ENCODE measurements around the gene ZFP3.
"Not testable (repeated sequence)": the region's sequence is repeated elsewhere in the genome, so short reads cannot be mapped to it uniquely, and the experiment has no call there.

Gene ZFP3

DNA sequence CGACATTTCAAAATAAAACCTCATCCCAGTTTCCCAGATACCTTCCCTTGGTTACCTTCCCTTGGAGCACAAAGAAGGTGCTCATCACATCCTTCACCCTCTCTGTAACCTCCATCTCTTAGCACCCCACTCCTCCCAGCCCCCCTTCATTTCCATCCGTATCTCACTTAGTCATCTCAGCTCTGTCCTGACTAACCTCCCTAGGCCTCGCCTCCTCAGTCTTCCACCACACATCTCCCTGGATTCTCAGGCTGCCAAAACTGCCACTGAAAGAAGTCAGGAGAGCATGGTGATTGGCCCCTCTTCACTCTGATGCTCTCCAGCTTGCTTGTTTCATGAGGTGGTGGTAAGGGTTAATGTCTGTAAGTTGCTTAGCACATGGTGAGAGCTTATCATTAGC is 2.3 kb downstream of the ZFP3 start:
- no peak for DNase-seq

DNA sequence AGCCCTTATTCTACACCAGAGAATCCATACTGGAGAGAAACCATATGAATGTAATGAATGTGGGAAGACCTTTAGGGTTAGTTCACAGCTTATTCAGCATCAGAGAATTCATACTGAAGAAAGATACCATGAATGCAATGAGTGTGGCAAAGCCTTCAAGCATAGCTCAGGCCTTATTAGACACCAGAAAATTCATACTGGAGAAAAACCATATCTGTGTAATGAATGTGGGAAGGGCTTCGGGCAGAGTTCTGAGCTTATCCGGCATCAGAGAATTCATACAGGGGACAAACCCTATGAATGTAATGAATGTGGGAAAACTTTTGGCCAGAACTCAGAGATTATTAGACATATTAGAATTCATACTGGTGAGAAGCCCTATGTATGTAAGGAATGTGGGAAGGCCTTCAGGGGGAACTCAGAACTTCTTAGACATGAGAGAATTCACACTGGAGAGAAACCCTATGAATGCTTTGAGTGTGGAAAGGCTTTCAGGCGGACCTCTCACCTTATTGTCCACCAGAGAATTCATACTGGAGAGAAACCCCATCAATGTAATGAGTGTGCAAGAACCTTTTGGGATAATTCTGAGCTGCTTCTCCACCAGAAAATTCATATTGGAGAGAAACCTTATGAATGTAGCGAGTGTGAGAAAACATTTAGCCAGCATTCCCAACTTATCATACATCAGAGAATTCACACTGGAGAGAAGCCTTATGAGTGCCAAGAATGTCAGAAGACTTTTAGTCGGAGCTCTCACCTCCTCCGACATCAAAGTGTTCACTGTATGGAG is 14.1 kb downstream of the ZFP3 start:
- no peak for DNase-seq

DNA sequence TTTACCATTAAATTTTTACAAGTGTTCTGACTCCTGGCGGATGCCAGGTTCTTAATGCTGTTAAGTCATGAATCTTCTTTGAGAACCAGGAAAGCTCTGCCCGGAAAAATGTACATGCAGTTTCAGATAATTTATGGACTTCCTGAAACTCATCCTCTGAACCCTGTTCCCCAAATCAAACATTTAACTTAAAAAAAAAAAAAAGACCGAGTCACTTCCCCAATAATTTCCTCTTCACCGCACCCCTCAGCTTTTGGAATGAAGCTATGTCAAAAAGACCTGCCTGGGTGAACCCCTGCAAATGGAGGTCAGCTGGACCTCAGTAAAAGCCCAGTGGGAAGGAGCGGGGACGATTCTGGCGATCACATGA is 18.4 kb downstream of the ZFP3 start:
- no peak for DNase-seq

DNA sequence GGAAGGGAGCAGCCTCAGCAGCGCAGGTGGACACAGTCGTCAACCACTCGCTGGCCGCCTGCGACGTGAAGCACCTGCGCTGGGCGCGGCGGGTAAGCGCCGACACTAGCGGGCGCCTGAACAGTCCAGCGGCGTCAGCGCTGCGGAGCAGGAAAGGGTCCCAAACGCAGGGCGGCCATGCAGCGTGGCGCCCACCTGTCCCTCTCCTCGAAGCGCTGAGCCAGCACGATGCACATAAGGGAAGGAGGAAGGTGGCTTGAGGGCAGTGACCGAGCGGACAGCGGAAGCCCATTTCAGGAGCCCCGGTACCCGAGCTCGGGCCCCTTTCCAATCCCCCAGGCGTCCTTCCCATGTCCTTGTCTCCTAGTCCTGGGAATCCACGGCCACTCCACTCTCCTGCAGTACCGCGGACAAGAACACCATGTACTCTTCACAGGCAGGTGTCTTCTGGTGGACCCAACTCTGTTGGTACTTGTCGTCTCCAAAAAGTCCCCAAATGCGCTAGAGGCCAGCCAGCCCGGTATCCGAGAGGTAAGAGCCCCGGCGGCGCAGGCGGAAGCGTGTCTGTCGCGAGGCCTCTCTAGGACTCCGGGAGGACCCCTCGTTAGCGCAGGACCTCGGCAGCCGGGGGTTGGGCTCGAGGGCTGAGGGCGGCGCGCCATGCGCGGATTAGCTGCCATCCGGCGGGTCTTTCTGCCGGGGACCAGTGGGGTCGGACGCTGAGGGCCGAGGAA is 19.0 kb downstream of the ZFP3 start:
- DNase-seq: no peak

DNA sequence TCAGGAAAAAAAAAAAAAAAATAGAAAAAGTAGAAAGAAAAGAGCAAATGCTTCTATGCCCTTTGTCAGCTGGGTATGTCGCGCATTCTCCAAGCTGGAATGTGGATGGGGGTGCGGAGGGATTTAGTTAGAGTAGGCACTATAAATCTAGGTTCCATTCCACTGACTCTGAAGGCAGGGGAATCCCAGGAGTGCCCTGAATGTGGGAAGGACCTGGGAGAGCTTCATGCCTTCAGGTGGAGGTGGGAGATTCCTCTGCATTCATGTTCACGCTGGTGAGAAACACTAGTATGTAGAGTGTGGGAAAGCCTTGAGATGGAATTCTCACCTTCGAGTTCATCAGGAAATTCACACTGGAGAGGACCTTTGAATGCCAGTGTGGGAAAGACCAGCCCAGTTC is 21.0 kb downstream of the ZFP3 start:
- no peak for DNase-seq

DNA sequence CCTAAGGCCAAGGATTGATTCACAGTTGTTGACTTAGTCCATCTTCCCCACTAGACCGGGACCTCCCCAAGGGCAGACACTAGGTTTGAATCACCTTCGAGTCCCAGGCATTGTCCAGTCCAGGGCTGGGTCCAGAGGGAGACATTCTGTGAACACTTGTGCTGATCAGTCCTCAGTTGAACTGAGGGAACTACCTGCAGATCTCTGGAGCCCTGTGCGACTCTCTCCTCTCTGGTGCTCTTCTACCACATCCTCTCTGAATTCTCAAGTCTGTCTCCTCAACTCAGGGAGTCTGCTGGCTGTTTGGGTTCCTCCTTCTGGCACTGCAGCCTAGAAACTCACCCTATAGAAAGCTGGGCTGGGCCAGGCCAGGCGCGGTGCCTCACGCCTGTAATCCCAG is 22.6 kb downstream of the ZFP3 start:
- no peak for DNase-seq

DNA sequence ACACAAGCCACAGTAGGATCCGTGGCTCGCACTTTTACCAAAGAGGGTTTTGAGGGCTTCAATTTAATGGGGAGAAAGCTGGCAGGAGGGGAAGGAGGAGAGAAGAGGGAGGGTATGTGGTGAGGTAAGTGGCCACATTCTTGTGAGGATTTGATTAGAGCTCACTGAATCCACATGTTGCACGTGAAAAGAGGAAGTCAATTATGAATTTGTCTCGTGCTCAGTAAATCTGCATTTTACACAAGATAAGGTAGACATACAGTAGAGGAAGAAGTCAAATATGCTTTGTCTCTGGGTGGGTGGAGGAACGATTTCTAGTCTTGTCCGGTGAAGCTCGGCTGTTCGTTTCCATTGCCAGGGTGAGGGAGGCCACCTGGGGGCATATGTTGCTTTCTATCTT is 32.5 kb downstream of the ZFP3 start:
- no peak for DNase-seq

DNA sequence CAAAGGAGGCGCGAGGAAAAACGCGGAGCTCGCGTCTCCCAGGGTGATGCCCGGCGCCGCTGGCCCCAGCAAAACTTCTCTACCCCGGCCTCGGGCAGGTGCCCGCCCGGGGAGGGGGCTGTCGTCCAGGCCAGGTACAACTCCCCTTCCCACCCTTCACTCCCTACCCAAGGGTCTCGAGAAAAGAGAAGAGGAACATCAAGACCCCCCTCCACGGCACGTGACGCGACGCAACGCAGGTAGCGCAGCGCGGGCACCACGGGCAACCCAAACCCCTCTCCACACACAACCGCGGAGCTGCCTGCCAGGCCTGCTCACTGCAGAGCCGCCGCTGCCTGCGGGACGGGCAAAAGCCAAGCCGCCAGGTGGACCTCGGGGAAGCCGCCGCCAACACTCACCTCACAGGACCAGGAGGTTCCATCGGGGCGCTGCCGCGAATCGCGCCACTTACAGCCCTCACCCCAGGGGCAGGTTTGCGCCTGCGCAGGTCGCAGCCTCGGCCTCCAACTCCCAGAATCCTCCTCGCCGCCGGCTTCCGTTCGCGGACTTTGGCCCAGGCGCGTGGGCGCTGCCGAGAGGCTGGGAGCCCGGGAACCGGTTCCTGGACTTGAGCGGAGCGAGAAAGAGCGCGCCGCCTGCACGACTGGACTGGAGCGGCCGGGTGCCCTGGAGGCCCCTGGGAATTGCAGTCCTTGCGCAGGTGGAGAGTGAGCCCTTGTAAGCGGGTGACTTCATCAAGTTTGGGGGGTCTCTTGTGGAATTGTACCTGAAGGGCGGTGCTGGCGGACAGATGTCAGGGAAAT is 33.3 kb downstream of the ZFP3 start, which contains the start of gene ZNF232:
ZNF232 (minus strand) TSS at position 477 of the 803 bp plus-strand sequence; CDS start at position 421, 56 bp downstream.
- peak; percentile 90 for DNase-seq

DNA sequence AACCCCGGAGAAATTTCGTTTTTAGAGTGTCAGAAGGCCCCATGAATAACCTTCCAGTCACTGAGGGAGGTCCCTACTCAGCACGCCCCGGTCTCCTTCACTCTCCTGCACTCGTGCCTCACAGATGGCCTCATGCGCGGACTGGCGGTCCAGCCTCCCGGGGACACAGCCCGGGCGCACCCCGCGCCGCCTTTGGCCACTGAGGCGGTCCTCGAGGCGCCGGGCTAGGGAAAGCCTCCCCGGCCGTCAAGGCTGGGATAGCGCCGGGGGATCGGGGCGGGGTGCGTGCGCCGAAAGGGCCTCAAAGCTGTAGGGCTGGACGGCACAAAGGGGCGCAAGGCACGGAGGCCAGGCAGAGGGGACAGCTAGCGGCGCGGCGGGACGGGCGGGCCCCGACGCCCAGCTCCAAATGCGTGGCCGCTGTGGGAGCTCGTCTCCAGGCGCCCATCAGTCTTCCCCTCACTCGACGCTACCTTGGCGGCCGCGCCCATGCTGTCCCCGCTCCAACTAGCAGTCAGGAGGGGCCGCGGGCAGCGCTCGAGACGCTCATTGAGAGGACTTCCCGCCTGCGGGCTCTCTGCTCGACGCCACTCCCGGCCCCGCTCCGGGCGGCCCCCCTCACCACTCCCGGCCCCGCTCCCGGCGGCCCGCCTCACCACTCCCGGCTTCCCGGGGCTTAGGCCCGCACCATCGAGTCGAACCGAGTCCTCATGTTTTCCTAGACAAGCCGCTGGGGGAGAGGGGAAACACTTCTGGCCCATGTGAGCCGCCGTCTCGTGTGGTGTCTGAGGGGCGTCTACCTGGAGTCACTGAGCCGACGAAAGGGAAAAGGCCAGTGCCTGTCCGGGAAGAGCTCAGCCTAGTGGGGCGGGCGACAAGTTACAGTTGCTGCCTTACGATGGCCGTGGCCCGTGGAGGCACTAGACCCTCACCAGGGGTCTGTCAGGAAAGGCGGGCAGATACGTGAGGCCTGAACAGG is 37.7 kb downstream of the ZFP3 start, which contains the start of gene USP6:
USP6 (plus strand) TSS at position 360 of the 979 bp plus-strand sequence. CDS start 14,336 bp downstream, outside the sequence.
- DNase-seq: no peak

DNA sequence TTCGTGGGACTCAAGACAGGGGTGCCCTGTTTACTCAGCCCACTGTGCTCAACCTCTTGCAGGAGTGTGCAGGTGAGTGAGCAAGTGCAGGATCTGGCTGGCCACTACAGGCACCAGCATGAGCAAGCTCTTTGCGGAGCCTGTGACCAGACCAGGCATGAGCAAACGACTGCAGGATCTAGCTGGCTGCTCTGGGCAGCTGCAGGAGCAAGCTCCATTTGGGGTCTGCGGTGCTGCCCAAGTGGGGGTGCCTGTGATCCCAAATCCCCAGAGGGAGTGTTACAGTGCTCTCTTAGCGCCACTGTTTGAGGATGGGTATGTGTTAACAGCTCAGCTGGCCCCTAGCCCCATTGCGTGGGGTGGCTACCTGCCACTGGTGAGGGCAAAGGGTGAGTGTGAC is 40.0 kb downstream of the ZFP3 start:
- DNase-seq: no peak

DNA sequence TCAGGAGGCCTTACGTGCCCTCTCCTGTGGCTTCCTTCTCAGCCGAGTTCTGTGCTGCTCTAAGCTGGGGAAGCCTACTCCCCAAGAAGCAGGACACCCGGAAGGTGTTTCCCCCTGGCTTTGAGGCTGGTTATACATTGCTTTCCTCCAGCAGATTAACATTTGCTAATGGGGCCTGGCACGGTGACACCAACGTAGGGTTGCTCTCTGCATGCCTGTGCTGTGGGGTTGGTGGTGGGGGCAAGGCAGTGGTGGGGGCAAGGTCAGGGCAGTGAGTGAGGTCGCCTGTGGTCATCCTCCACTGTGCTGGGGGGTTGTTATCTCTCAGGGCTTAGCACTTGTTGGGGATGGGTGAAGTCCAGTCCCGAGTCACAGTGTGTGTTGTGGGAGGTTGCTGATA is 41.8 kb downstream of the ZFP3 start:
- no peak for DNase-seq

DNA sequence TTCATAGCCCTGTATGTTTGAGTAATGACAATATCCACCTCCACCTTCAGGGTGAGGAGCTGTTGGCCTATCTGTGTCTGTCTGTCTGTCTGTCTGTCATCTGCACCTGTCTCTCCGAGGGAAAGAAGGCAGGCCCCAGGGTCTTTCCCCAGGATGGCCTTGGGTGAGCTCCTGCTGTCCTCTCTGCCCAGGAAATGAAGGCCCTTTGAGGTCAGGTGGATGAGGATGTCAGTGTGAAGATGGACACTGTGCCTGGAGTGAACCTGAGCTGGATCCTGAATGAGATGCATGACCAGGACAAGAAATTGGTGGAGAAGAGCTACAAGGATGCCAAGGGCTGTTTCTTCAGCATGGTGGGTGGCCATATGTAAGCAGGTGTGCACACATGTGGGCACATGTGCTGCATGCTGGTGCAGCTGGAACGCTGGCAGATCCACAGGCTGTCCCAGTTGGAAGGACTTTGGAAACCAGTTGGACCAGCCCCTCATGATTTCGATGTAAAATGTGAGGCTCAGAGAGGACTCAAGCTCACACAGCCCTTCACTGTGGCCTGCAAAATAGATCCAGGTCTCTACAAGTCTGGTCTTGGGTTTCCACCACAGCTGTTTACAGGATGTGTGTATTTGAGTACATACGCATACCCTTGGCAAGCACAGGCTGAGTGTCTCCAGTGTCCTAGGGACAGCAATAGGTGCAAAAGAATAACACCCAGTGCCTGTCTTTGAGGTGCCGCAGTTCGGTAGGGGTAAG is 42.3 kb downstream of the ZFP3 start:
- not testable (repeated sequence) for DNase-seq

DNA sequence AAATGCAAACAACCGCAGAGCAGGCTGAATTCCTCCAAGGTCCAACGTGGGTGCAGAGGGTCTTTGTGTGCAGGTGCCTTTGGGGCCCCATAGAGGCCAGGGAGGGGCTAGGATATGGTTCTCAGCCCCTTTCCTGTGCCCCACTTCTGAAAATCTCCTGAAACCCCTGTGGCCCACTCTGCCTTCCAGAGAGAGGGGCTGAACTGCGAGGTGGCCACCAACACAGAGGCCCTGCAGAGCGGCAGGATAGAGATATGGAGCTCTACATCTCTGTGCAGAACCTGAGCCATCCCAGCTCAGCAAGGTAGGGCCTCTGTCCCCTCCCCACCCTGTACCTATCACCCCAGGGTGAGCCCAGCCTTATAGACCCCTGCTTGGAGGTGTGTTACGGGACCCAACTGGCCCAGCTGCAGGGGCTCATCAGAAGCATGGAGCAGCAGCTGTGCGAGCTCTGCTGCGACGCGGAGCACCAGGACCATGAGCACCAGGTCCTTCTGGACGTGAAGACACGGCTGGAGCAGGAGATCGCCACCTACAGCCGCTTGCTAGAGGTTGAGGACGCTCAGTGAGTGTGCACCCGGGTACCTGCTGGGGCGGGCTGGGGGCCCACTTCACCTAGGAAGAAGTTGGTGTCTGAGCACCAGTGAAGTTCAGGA is 43.0 kb downstream of the ZFP3 start:
- no peak for DNase-seq

DNA sequence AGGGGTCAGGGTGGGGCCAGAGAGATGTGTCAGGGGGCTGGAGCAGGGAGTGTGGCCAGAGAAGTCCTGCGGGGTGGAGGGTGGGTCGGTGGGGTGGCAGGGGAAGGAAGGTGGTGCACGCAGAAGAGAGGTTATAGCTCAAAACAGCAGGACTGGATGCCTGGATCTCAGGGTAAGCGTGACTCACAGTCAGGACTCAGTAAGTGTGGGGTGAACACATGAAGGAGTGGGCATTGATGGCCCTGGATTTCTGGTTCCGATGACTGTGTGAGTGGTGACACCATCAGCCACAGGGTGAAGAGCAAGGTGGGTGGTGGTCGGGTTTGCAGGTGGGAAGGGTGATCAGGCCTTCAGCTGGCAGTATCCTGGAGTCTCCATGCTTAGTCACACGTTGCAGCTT is 43.8 kb downstream of the ZFP3 start:
- DNase-seq: not testable (repeated sequence)

DNA sequence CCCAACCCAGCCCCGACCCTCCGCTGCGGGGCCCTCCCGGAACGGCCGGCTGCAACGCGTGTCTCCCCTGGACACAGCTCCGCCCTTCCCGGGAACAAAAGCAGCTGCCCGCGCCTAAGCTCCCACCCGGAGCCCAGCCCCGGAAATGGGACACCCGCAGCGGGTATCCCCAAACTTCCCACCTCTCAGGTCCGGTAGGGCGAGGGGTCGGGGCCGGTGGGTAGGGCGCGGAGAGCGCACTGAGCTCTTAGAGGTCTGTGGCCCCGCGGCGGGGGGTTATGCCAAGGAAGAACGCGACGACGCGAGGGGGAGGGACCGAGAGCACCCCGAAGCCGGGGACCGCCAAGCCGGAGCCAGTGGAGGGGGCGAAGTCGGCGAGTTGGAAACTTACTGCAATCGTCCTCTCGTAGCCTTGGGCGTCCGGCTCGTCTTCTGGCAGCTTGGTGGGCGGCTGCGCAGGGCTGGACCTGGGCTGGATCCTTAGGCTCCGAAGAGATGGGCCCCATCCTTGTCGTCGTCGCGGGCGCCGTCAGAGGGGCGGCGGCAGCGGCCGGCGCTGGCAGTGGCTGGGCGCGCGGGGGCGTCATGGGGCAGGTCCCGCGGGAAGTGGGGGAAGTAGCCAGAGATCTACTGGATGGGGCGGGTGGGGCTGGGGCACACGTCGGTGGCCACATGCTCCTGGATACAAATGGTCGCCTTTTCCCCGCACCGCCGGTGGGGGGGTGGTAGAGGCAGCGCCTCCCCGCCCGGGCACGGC is 44.5 kb downstream of the ZFP3 start:
- no peak for DNase-seq

DNA sequence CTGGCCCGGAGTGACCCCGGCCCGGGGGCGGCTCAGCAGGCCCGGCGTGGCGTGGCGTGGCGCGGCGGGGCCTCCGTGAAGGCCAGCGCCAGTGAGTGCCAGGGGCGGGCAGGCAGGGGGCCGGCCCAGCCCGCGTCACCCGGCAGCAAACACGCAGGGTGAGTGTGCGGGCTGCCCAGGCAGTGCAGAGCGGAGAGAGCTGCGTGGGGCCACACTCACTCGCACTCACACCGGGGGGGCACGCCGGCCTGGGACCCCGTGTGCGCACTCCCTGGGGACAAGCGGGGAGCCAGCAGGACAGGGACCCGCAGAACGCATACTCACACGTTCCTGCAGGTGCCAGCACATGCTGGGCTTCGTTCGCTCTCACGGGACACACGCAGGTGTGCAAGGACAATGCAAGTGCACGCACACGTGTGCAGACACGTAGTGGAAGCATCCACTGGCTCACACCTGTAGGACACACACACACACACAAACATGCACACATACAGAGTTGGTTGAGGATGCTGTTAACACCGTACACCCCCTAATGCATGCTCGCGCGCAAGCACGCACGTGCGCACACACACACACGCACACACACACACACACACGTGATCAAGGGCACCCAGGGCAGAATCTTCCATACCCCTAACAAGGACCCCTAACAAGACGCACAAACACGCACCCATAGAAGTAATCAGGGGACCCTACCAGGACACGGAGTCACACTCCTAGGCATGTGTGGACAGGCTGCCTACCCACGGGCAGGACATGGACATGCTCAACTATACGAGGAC is 45.3 kb downstream of the ZFP3 start:
- DNase-seq: no peak

DNA sequence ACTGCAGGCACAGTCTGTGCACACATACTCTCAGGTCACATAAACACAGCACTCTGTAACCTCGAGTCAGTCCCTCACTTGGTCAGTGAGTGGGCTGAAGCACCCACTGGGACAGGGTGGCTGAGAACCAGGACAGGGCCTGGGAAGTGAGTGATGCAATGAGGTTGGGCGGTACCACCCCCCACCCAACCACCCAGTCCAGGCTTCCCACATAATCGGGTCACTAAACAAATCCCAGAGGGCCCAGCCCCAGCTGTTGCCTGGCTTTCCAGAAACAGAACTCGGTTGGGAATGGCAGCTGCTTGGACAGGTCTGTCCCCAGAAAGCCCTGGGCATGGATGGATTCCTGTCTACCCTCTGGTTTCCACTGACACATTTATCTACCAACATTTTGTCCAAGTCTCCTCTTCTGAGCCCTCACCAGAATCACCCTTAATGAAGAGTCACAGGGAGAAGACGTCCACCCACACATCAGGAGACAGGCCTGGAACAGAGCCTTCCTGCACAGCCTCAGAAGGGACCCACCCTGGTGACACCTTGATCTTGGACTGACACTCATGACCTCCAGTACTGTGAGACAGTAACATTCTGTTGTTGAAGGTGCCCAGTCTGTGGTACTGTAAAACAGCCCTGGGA is 46.0 kb downstream of the ZFP3 start:
- DNase-seq: not testable (repeated sequence)

DNA sequence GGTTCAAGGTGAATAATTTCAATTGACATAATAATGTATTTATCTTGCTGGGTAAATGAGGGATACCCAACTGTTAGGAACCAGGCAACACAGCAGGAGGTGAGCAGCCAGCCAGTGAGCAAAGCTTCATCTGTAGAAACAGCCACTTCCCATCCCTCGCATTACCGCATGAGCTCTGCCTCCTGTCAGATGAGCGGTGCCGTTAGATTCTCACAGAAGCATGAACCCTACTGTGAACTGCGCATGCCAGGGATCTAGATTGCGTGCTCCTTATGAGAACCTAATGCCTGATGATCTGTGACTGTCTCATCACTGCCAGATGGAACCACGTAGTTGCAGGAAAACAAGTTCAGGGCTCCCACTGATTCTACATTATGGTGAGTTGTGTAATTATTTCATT is 46.6 kb downstream of the ZFP3 start:
- DNase-seq: not testable (repeated sequence)

All from fibroblast of skin of right quadriceps (primary cell).